Adrenal gland (tissue), 5 donors: Measurements from ENCODE around the gene ESYT2.

Experiments
- CTCF ChIP-seq, 6 experiments: fragments of 450-650 bp in 4 of 6; fragments of 200-600 bp in 2 of 6; sonication (generic) in 1 of 6; IDR thresholded peaks; 1 replicate in 5 of 6; 2 replicates in 1 of 6; pipeline versions ENCODE4 v1.5.1 to v1.8.0; 2016 to 2021; ENCODE audit warnings: antibody characterized with exemption in 6 of 6, mild to moderate bottlenecking in 2 of 6, moderate library complexity in 1 of 6
- POLR2A ChIP-seq, 2 donors: fragments of 450-650 bp; IDR thresholded peaks; one replicate each; pipeline ENCODE4 v1.6.1; 2017; ENCODE audit warnings: antibody characterized with exemption in 2 of 2, mild to moderate bottlenecking in 2 of 2, moderate library complexity in 1 of 2
- donor health status: DM: no; HTN: no; CAD: no.

- TF ChIP-seq CTCF (IDR thresholded peaks at IDR 0.05) (no peak), POLR2A (IDR thresholded peaks at IDR 0.05) (no peak)
Measured at GRCh38 chr7:158760936-158761335, 68.4 kb downstream of the ESYT2 start.
